ENCODE data around the gene TBL3.
A peak's percentile ranks its signal among the peaks of the same experiment; 100 is the strongest.

Gene TBL3

GRCh38 chr16:2019518-2019920 is 47.7 kb downstream of the TBL3 start, which contains the start of gene NPW:
Gene NPW, plus strand, starts transcription at chr16:2019785.
- no peak for DNase-seq (ENCODE audit: low read depth)

GRCh38 chr16:2019921-2020831 is 48.3 kb downstream of the TBL3 start:
- DNase-seq (ENCODE audit: low read depth) = no peak

- no peak for DNase-seq (ENCODE audit: low read depth)
These were observed 50.9 kb downstream of the TBL3 start for GRCh38 chr16:2022723-2023091.

- DNase-seq (ENCODE audit: low read depth) = peak; percentile 69
These were observed 51.5 kb downstream of the TBL3 start for GRCh38 chr16:2023092-2024031.

- no peak for DNase-seq (ENCODE audit: low read depth)
These were observed 52.2 kb downstream of the TBL3 start for GRCh38 chr16:2024032-2024420.

- DNase-seq (ENCODE audit: low read depth) = no peak
These were observed 53.4 kb downstream of the TBL3 start for GRCh38 chr16:2025251-2025650.

GRCh38 chr16:2025878-2026460 is 54.1 kb downstream of the TBL3 start:
- no peak for DNase-seq (ENCODE audit: low read depth)

- DNase-seq (ENCODE audit: low read depth) = no peak
These were observed 54.7 kb downstream of the TBL3 start, which contains the start of gene NHERF2 for GRCh38 chr16:2026461-2027023. Gene NHERF2, plus strand, starts transcription at chr16:2026902. Its CDS starts 104 bp downstream, at chr16:2027006.

GRCh38 chr16:2027024-2028010 is 55.5 kb downstream of the TBL3 start:
- no peak for DNase-seq (ENCODE audit: low read depth)

GRCh38 chr16:2028146-2028545 is 56.3 kb downstream of the TBL3 start:
- no peak for DNase-seq (ENCODE audit: low read depth)

- DNase-seq (ENCODE audit: low read depth) = no peak
These were observed 56.9 kb downstream of the TBL3 start for GRCh38 chr16:2028620-2029220.

GRCh38 chr16:2029350-2029749 is 57.5 kb downstream of the TBL3 start:
- no peak for DNase-seq (ENCODE audit: low read depth)

- no peak for DNase-seq (ENCODE audit: low read depth)
These were observed 58.2 kb downstream of the TBL3 start for GRCh38 chr16:2030036-2030435.

GRCh38 chr16:2031081-2031577 is 59.3 kb downstream of the TBL3 start:
- no peak for DNase-seq (ENCODE audit: low read depth)
